ENCODE data around the gene TRABD2B.

TRABD2B gene

DNA sequence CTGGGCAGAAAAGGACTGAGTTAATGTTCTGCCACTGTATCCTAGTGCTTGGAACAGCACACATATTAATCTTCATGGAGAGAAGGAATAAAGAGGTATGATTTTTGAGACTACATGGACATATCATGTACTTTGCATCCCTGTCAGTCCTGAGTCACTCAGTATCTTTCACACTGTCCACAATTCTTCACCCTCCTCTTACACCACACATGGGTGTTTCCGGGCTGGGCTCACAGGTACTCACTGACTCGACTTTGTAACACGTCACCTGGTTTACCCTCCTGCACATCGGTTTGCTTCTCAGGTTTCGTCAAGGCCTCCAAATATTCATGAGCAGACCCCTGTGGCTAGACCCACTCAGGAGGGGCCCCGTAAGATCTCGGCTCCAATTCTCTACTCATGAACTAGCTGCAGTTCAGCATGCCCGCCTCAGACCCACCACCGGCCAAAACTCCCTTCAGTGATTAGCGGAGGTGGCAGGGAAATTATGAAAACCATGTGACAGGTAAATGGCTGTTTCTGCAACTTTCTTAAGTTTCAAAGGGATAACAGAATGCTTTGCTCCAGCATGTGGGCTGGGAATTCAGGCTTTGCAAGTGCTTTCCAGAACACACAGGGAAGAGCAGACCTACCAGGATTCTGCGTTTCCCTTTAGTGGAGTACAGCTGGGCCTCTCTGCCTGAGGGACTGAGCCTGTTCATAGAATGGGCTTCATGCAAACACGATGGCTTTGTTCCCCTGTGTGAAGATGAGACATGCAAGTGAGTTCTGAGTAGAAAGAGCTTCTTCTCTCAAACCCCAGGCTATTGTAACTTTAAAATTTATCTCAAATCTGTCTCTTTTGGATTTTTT lies 31.3 kb upstream of the TRABD2B start:
- no peak for TF ChIP-seq CTCF (IDR thresholded peaks at IDR 0.05; ENCODE audit: extremely low read depth, missing control alignments)
- DNase-seq (ENCODE audit: low spot score), result no peak

DNA sequence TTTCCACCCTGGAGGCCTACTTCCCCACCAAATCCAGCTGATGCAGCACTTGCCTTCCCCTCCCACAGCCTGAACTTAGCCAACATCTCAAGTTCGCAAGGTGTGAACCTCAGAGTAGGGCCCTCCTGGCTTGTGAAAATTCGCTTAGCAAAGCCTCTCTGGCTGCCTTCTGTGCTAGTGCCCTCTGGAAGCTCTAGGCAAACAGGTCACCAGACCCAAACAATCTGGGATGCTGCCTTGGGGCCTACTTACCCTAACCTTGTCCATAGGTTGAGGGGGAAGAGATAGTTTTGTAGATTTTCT lies 30.3 kb upstream of the TRABD2B start:
- TF ChIP-seq CTCF (IDR thresholded peaks at IDR 0.05; ENCODE audit: extremely low read depth, missing control alignments), result no peak

GRCh38 chr1:48026701-48027532 lies 29.7 kb upstream of the TRABD2B start:
- no peak for DNase-seq (ENCODE audit: low spot score)
- no peak for TF ChIP-seq CTCF (IDR thresholded peaks at IDR 0.05; ENCODE audit: extremely low read depth, missing control alignments)

More for the DNA sequence above, 30.3 kb upstream of the TRABD2B start:
- DNase-seq (ENCODE audit: low spot score), result no peak

DNA sequence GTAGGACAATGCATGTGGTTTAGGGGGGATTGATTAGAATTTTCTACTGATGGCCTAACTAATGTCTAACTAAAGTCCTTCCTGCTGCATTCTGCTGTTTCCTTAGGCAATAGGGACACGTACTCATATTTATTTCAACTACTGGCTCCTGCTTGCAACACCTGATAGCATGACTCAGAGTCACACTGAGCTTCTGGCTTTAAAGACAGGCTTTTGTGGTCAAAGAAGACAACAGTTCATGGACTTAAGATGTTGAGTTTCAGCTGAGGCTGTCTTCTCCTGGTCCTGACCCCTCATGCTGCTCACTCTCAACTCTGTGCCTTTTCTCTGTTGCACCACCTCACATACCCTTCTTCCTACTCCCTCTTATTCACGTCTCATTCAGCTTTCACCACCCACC lies 29.1 kb upstream of the TRABD2B start:
- TF ChIP-seq CTCF (IDR thresholded peaks at IDR 0.05; ENCODE audit: extremely low read depth, missing control alignments), result no peak
- no peak for DNase-seq (ENCODE audit: low spot score)

DNA sequence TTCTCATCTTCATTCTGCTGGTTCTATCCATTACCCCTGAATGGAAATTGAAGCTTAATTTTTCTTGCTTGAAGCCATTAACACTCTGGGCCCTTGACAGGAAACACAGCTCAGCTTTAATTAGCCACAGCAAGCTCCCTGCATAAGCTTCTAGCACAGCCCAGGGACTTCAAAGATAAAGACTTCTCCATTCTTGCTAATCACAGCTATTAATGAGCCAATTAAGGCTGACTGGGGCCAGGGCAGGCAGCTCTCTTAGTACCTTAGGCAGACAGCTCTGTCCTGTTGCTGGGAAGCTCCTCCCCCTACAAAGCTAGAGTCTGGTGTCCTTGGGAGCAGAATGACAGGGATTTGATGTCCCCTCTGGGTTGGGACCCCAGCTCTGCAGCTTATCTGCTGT lies 27.9 kb upstream of the TRABD2B start:
- no peak for DNase-seq (ENCODE audit: low spot score)
- no peak for TF ChIP-seq CTCF (IDR thresholded peaks at IDR 0.05; ENCODE audit: extremely low read depth, missing control alignments)

DNA sequence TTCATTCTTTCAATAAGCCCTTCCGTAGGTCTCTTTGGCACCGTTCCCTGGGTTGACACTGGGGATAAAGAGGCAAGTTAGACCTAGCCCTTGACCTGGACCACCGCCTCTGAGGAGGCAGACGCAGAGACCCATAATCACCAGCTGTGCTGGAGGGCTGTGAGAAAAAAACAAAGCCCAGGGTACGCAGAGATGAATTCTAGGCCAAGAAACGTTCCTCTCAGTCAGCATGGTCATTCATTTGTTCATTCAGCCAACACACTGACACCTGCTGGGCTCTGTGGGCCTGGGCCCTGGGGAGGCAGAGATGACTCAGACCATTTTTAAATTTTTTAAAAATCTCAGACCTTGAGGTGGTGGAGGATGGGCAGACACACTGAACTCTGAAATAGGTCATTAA lies 26.3 kb upstream of the TRABD2B start:
- TF ChIP-seq CTCF (IDR thresholded peaks at IDR 0.05; ENCODE audit: extremely low read depth, missing control alignments), result no peak
- no peak for DNase-seq (ENCODE audit: low spot score)

DNA sequence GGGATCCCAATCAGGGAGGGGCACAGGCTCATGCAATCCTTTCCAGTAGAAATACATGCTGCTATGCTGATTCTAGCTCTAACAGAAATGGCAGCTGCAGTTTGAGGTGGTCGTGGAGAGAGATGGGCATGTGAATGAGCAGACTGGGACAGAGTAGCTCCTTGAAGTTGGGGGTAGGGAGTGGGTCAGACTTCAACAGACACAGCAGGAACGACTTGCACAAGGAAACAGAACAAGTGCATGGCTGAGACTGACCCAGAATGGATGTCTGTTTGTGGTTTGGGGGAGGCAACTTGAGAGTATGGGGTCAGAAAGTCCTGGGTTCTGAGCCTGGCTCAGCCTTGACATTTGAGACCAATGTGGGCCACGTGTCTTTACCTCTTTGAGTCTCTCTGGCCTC lies 25.1 kb upstream of the TRABD2B start:
- no peak for DNase-seq (ENCODE audit: low spot score)
- TF ChIP-seq CTCF (IDR thresholded peaks at IDR 0.05; ENCODE audit: extremely low read depth, missing control alignments), result no peak

All from GM20000 (cell line).